Sigmoid colon (tissue), 4 donors: ENCODE data around the gene ARHGAP25.

ENCODE experiments used
- EP300 ChIP-seq, 4 donors: sonication (generic); formaldehyde crosslinking; IDR thresholded peaks; one replicate each; pipeline ENCODE4 v1.6.1; 2017; ENCODE audit warnings: antibody characterized with exemption in 4 of 4
- TF ChIP-seq, protein P1 (sequence below), 4 experiments: fragments of 450-650 bp in 3 of 4; fragments of 200-600 bp in 1 of 4; IDR thresholded peaks; one replicate each; pipeline ENCODE4 v1.5.1; 2016 to 2019; ENCODE audit warnings: antibody characterized with exemption in 4 of 4, mild to moderate bottlenecking in 3 of 4, moderate library complexity in 2 of 4

DNA sequence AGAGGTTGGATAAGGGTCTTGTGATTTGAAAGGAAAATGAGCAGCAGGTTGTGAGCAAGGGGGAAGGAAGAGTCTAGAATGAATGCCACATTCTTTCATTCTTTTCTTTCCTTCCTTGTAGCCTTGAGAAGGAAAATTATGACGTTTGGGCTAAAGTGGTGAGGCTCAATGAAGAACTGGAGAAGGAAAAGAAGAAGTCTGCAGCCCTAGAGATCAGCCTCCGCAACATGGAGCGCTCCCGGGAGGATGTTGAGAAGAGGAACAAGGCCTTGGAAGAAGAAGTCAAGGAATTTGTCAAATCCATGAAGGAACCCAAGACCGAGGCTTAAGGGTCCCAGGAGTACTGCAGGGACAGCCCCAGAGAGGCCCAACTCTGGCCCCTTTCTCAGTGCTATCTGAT, 91.3 kb downstream of the ARHGAP25 start:
- TF ChIP-seq, protein P1, sequence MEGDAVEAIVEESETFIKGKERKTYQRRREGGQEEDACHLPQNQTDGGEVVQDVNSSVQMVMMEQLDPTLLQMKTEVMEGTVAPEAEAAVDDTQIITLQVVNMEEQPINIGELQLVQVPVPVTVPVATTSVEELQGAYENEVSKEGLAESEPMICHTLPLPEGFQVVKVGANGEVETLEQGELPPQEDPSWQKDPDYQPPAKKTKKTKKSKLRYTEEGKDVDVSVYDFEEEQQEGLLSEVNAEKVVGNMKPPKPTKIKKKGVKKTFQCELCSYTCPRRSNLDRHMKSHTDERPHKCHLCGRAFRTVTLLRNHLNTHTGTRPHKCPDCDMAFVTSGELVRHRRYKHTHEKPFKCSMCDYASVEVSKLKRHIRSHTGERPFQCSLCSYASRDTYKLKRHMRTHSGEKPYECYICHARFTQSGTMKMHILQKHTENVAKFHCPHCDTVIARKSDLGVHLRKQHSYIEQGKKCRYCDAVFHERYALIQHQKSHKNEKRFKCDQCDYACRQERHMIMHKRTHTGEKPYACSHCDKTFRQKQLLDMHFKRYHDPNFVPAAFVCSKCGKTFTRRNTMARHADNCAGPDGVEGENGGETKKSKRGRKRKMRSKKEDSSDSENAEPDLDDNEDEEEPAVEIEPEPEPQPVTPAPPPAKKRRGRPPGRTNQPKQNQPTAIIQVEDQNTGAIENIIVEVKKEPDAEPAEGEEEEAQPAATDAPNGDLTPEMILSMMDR (IDR thresholded peaks at IDR 0.05): no peak
- TF ChIP-seq EP300 (IDR thresholded peaks at IDR 0.05): no peak
